Measurements from ENCODE around the gene MICB. TPM values are rescaled to one million over a fixed set of nuclear protein-coding genes. Genes with fewer than 3 reads are reported as not detected.

Gene MICB
- total and polyA plus RNA-seq, 9 of the 15 experiments (the other 6 are each of a cell fraction or from before 2014, with no cell fraction given), result 13.3 to 34.5 (median 19.8) TPM

DNA sequence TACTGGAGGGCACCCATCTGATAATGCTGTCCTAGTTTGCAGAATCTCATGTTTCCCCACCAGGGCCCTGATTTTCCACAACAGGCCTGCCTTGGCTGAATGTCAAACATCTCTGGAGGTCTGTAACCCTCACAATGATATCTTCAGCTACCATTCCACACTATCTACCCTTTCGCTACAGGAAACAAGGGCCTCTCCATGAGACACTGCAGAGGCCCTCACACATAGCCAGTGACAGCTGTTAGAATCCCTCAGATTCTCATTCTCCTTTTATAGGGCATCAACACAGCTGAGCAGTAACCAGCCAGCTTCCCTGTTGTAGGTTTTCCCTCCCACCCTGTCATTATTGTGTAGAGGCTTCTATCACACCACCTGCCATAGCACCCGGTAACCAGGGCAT, 29.6 kb upstream of the MICB start (continued):
- no peak for TF ChIP-seq PURB (CRISPR knock-in tag; IDR thresholded peaks at IDR 0.05; ENCODE audit: low read depth)
- no peak for TF ChIP-seq RFX5 (IDR thresholded peaks at IDR 0.05; ENCODE audit: low read depth, low read length)
- TF ChIP-seq, protein P1, sequence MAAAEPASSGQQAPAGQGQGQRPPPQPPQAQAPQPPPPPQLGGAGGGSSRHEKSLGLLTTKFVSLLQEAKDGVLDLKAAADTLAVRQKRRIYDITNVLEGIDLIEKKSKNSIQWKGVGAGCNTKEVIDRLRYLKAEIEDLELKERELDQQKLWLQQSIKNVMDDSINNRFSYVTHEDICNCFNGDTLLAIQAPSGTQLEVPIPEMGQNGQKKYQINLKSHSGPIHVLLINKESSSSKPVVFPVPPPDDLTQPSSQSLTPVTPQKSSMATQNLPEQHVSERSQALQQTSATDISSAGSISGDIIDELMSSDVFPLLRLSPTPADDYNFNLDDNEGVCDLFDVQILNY (CRISPR knock-in tag; IDR thresholded peaks at IDR 0.05), result no peak
- TF ChIP-seq ZNF311 (CRISPR knock-in tag; IDR thresholded peaks at IDR 0.05), result no peak
- no peak for TF ChIP-seq RUNX1 (IDR thresholded peaks at IDR 0.05; ENCODE audit: low read depth)
- no peak for TF ChIP-seq ZNF384 (IDR thresholded peaks at IDR 0.05; ENCODE audit: low read depth, low read length)
- no peak for TF ChIP-seq DNMT1 (IDR thresholded peaks at IDR 0.05)

DNA sequence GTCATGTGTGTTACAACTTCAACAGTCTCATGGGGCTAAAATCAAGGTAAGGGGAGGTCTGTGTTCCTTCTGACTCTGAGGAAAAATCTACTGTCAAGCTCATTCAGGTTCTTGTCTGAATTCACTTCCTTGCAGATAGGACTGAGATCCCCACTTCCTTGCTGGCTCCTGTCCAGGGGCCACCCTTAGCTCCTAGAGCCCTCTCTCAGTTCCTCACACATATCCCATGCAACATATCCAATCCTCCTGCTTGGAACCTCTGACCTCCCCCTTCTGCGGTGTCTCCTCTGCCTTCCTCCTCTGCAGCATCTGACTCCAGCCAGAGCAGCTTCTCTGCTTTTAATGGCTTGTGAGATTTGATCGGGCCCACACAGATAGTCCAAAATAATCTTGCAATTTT, 27.1 kb upstream of the MICB start:
- H3K9me1 ChIP-seq (ENCODE audit: control insufficient read depth, insufficient read depth, low read length), result no peaks in the 10 kb centered on the region
- peaks cover 7% of the 10 kb centered on the region; the same call in 1 of the 2 replicates for H4K20me1 ChIP-seq (replicated peaks; ENCODE audit: control insufficient read depth, insufficient read depth, low read length)
- no peak for FAIRE-seq
- H3K36me3 ChIP-seq (ENCODE audit: control insufficient read depth, insufficient read depth, low read length), result no peaks in the 10 kb centered on the region
- no peak overlapping the region for H3K4me3 ChIP-seq
- H3K4me1 ChIP-seq (replicated peaks in 1 of 2; ENCODE audit: control insufficient read depth in 2 of 2, insufficient read depth in 2 of 2, low read length in 2 of 2), result no peaks in the 10 kb centered on the region; a peak in 1 of 5 replicates
- DNase-seq (ENCODE audit: extremely low read depth in 1 of 4, low spot score in 3 of 4), result no peak
- peaks cover 18 to 64% of the 10 kb centered on the region in 2 experiments; a peak in 4 of 5 replicates for H3K27me3 ChIP-seq (ENCODE audit: control insufficient read depth in 2 of 2, insufficient read depth in 2 of 2, low read length in 2 of 2)
- H3K4me2 ChIP-seq (ENCODE audit: insufficient read depth, low read length), result no peak overlapping the region
- H3K79me2 ChIP-seq (ENCODE audit: control insufficient read depth, insufficient read depth, low read length), result no peaks in the 10 kb centered on the region
- no TSS peak for BruUV-seq (replicated peaks)
- CTCF ChIA-PET (ENCODE audit: low intra/inter-chr PET ratio), result no interaction called here
- intact Hi-C loops (cut with micrococcal nuclease) (no loop called here), in situ Hi-C loops (cut with MboI) (no loop called here)
- H3K27ac ChIP-seq (ENCODE audit: extremely low read depth, low read depth, low read length), result no peak overlapping the region
- 37% methylated on average over 2 of the region's 2 CpGs for WGBS (ENCODE audit: insufficient coverage, low coverage, missing lambda C conversion rate)
- ATAC-seq, result no peak
- no peak overlapping the region for H3K9ac ChIP-seq (ENCODE audit: insufficient read depth in 1 of 2, low read depth in 2 of 2, low read length in 2 of 2)
- no peak for TF ChIP-seq ZNF197 (CRISPR knock-in tag; IDR thresholded peaks at IDR 0.05; ENCODE audit: low read depth)
- TF ChIP-seq NFIC (IDR thresholded peaks at IDR 0.05), result peak; percentile 22; the same call in 1 of the 2 replicates
- no peak for TF ChIP-seq HIVEP1 (CRISPR knock-in tag; IDR thresholded peaks at IDR 0.05)
- no peak for TF ChIP-seq HNRNPLL (IDR thresholded peaks at IDR 0.05; ENCODE audit: low read depth, low read length, poor library complexity, severe bottlenecking)
- POLR2A ChIA-PET, result interaction anchor here (0.6 kb wide), 1 partner anchor 360 kb away, joined by 3 read pairs; no protein-coding TSS in a partner anchor
- H2AFZ ChIP-seq (ENCODE audit: low read depth, low read length), result no peak overlapping the region
- no peaks in the 10 kb centered on the region for H3K9me3 ChIP-seq (replicated peaks; ENCODE audit: control insufficient read depth, insufficient read depth, low read depth, low read length)

Data from K562 (cell line).